Ishikawa (cell line): ENCODE measurements around the gene CAMK2D.

Experiments
- CEBPB ChIP-seq: IDR thresholded peaks from 2 replicates; pipeline ENCODE4 v1.6.1; 2012
- CREB1 ChIP-seq: IDR thresholded peaks from 2 replicates; pipeline ENCODE4 v1.6.1; 2012; ENCODE audit warnings: low read depth
- EGR1 ChIP-seq: IDR thresholded peaks from 2 replicates; pipeline ENCODE4 v1.6.1; 2012
- EP300 ChIP-seq: IDR thresholded peaks from 2 replicates; pipeline ENCODE4 v1.6.1; 2012; ENCODE audit warnings: borderline replicate concordance
- FOXM1 ChIP-seq: IDR thresholded peaks from 2 replicates; pipeline ENCODE4 v1.6.1; 2012; ENCODE audit warnings: low read depth, borderline replicate concordance
- NFIC ChIP-seq: IDR thresholded peaks from 2 replicates; pipeline ENCODE4 v1.6.1; 2012
- RAD21 ChIP-seq: IDR thresholded peaks from 2 replicates; pipeline ENCODE4 v1.6.1; 2012; ENCODE audit warnings: low read depth
- TAF1 ChIP-seq: IDR thresholded peaks from 2 replicates; pipeline ENCODE4 v1.6.1; 2012; ENCODE audit warnings: low read depth, mild to moderate bottlenecking
- TCF12 ChIP-seq: IDR thresholded peaks from 2 replicates; pipeline ENCODE4 v1.6.1; 2012; ENCODE audit warnings: low read depth
- TEAD4 ChIP-seq: IDR thresholded peaks from 2 replicates; pipeline ENCODE4 v1.6.1; 2012
- YY1 ChIP-seq: IDR thresholded peaks from 2 replicates; pipeline ENCODE4 v1.6.1; 2012; ENCODE audit warnings: low read depth
- ZBTB7A ChIP-seq: IDR thresholded peaks from 2 replicates; pipeline ENCODE4 v1.6.1; 2012; ENCODE audit warnings: low read depth
- TF ChIP-seq, protein P1 (sequence below): IDR thresholded peaks from 2 replicates; pipeline ENCODE4 v1.6.1; 2012; ENCODE audit warnings: low read depth, mild to moderate bottlenecking
- TF ChIP-seq, protein P2 (sequence below): IDR thresholded peaks from 2 replicates; pipeline ENCODE4 v1.6.1; 2012
- TF ChIP-seq, protein P3 (sequence below): IDR thresholded peaks from 2 replicates; pipeline ENCODE4 v1.6.1; 2012

Gene CAMK2D

DNA sequence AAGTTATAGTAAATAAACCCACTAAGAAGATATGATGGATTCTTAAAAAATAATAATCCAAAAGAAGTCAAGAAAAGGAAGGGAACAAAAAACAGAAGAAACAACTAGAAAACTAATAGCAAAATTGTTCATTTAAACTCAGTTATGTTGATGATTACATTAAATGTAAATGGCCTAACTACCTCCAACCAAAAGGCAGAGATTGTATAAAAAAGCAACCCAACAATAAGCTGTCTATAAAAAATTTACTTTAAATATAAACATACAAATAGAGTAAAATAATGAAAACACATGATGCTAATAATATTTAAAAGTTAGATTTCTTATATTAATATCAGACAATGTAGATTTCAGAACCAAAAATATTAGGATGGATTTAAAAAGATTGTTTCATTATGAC lies 340.6 kb downstream of the CAMK2D start:
- TF ChIP-seq, protein P1, sequence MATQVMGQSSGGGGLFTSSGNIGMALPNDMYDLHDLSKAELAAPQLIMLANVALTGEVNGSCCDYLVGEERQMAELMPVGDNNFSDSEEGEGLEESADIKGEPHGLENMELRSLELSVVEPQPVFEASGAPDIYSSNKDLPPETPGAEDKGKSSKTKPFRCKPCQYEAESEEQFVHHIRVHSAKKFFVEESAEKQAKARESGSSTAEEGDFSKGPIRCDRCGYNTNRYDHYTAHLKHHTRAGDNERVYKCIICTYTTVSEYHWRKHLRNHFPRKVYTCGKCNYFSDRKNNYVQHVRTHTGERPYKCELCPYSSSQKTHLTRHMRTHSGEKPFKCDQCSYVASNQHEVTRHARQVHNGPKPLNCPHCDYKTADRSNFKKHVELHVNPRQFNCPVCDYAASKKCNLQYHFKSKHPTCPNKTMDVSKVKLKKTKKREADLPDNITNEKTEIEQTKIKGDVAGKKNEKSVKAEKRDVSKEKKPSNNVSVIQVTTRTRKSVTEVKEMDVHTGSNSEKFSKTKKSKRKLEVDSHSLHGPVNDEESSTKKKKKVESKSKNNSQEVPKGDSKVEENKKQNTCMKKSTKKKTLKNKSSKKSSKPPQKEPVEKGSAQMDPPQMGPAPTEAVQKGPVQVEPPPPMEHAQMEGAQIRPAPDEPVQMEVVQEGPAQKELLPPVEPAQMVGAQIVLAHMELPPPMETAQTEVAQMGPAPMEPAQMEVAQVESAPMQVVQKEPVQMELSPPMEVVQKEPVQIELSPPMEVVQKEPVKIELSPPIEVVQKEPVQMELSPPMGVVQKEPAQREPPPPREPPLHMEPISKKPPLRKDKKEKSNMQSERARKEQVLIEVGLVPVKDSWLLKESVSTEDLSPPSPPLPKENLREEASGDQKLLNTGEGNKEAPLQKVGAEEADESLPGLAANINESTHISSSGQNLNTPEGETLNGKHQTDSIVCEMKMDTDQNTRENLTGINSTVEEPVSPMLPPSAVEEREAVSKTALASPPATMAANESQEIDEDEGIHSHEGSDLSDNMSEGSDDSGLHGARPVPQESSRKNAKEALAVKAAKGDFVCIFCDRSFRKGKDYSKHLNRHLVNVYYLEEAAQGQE = no peak
- TF ChIP-seq, protein P2, sequence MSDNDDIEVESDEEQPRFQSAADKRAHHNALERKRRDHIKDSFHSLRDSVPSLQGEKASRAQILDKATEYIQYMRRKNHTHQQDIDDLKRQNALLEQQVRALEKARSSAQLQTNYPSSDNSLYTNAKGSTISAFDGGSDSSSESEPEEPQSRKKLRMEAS = no peak
- TF ChIP-seq NFIC (no peak), CREB1 (no peak), EP300 (no peak), YY1 (no peak), TCF12 (no peak), EGR1 (no peak), CEBPB (no peak), ZBTB7A (no peak), RAD21 (no peak), TAF1 (no peak), FOXM1 (no peak), TEAD4 (no peak)
- TF ChIP-seq, protein P3, sequence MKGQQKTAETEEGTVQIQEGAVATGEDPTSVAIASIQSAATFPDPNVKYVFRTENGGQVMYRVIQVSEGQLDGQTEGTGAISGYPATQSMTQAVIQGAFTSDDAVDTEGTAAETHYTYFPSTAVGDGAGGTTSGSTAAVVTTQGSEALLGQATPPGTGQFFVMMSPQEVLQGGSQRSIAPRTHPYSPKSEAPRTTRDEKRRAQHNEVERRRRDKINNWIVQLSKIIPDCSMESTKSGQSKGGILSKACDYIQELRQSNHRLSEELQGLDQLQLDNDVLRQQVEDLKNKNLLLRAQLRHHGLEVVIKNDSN = no peak

GRCh38 chr4:113419631-113420030 lies 341.9 kb downstream of the CAMK2D start:
- TF ChIP-seq CEBPB (no peak), EP300 (no peak), TCF12 (no peak), YY1 (no peak), ZBTB7A (no peak), CREB1 (no peak), RAD21 (no peak), TEAD4 (no peak)
- TF ChIP-seq, protein P2 = no peak
- TF ChIP-seq, protein P3 = no peak

DNA sequence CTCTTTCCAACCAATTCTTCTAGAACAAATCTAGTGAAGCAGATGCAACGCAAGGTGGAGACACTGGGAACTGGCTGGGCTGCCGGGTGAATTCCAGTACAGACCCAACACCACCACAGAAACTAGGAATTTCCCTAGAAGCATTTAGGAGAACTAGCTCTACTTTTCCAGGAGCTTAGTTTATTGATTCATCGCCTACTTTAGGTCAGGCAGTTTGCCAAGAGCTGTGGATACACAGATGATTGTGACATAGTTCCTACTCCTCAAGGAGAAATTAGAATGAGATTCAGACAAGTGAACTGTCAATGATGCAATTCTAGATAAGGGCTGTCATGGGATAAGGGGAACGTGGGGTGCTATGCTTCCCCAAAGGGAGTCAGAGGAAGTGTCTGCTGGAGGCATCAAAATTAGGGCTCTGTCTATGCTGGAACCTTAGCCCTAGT lies 350.0 kb downstream of the CAMK2D start:
- no peak for TF ChIP-seq TEAD4
- TF ChIP-seq, protein P2 = no peak
- no peak for TF ChIP-seq EGR1
- TF ChIP-seq NFIC = no peak

- TF ChIP-seq CEBPB (no peak), CREB1 (no peak), ZBTB7A (no peak), YY1 (no peak), EP300 (no peak), TCF12 (no peak), TAF1 (no peak), RAD21 (no peak), NFIC (no peak), TEAD4 (no peak), EGR1 (no peak), FOXM1 (no peak)
- TF ChIP-seq, protein P3 = no peak
- TF ChIP-seq, protein P2 = no peak
- TF ChIP-seq, protein P1 = no peak
Measured at GRCh38 chr4:113410686-113411085, 350.9 kb downstream of the CAMK2D start.

DNA sequence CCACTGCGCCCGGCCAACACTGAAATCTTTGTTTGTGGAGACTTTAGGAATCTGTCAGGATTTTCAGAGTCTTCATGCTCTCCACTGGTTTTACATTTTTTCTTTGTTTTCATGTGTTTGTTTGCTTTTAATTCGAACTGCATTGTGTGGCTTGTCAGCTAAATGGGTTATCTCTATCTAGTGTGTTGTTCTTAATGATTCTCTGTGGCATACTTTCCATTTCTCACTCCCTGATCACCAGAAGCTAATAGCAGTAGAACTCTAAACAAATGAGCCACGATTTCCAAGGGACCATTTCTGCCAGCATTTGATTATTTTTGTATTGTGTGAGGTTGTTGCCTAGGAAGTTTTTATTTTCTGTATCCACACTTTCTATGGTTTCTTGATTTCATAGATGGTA lies 352.4 kb downstream of the CAMK2D start:
- TF ChIP-seq CEBPB = no peak
- TF ChIP-seq TAF1 = no peak
- no peak for TF ChIP-seq FOXM1
- TF ChIP-seq TEAD4 = no peak
- TF ChIP-seq, protein P1 = no peak
- no peak for TF ChIP-seq CREB1
